HL-60 (cell line): ENCODE data around the gene ST6GAL1.
A peak's percentile ranks its signal among the peaks of the same experiment; 100 is the strongest.

ENCODE experiments used
- GABPA ChIP-seq: IDR thresholded peaks from 2 replicates; pipeline ENCODE4 v1.6.1; 2012; ENCODE audit warnings: low read depth
- POLR2AphosphoS5 ChIP-seq: IDR thresholded peaks from 2 replicates; pipeline ENCODE4 v1.6.1; 2012; ENCODE audit warnings: low read depth
- SPI1 ChIP-seq: IDR thresholded peaks from 2 replicates; pipeline ENCODE4 v1.6.1; 2012; ENCODE audit warnings: low read depth, mild to moderate bottlenecking, borderline replicate concordance
- TF ChIP-seq, protein P1 (sequence below): IDR thresholded peaks from one replicate; pipeline ENCODE4 v1.5.1; 2011; ENCODE audit warnings: low read length, control low read depth, inconsistent platforms; ENCODE audit not compliant: insufficient read depth
- TF ChIP-seq, protein P2 (sequence below): IDR thresholded peaks from 2 replicates; pipeline ENCODE4 v1.6.1; 2012; ENCODE audit warnings: low read depth; ENCODE audit not compliant: insufficient replicate concordance

DNA sequence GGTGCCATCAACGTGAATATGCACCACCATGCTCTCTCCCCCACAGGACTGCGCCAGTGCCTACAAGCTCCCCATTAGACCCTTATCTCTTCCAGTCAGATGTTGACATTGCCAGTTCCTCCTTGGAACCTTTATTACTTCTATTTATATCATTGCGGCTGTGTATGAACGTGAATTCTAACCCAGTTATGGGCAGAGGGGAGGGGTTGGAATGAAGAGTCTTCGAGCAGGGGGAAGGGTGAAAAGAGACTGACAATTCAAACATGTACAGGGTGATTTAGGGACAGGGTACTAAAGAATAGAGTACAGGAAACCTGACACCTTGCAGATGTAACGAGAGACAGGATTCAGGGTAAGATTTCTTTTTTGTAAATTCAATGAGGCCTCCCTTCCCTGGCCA is 41.8 kb upstream of the ST6GAL1 start:
- TF ChIP-seq, protein P1, sequence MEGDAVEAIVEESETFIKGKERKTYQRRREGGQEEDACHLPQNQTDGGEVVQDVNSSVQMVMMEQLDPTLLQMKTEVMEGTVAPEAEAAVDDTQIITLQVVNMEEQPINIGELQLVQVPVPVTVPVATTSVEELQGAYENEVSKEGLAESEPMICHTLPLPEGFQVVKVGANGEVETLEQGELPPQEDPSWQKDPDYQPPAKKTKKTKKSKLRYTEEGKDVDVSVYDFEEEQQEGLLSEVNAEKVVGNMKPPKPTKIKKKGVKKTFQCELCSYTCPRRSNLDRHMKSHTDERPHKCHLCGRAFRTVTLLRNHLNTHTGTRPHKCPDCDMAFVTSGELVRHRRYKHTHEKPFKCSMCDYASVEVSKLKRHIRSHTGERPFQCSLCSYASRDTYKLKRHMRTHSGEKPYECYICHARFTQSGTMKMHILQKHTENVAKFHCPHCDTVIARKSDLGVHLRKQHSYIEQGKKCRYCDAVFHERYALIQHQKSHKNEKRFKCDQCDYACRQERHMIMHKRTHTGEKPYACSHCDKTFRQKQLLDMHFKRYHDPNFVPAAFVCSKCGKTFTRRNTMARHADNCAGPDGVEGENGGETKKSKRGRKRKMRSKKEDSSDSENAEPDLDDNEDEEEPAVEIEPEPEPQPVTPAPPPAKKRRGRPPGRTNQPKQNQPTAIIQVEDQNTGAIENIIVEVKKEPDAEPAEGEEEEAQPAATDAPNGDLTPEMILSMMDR: no peak
- TF ChIP-seq GABPA (no peak), POLR2AphosphoS5 (no peak), SPI1 (peak; percentile 15; the same call in 1 of the 2 replicates)
- TF ChIP-seq, protein P2, sequence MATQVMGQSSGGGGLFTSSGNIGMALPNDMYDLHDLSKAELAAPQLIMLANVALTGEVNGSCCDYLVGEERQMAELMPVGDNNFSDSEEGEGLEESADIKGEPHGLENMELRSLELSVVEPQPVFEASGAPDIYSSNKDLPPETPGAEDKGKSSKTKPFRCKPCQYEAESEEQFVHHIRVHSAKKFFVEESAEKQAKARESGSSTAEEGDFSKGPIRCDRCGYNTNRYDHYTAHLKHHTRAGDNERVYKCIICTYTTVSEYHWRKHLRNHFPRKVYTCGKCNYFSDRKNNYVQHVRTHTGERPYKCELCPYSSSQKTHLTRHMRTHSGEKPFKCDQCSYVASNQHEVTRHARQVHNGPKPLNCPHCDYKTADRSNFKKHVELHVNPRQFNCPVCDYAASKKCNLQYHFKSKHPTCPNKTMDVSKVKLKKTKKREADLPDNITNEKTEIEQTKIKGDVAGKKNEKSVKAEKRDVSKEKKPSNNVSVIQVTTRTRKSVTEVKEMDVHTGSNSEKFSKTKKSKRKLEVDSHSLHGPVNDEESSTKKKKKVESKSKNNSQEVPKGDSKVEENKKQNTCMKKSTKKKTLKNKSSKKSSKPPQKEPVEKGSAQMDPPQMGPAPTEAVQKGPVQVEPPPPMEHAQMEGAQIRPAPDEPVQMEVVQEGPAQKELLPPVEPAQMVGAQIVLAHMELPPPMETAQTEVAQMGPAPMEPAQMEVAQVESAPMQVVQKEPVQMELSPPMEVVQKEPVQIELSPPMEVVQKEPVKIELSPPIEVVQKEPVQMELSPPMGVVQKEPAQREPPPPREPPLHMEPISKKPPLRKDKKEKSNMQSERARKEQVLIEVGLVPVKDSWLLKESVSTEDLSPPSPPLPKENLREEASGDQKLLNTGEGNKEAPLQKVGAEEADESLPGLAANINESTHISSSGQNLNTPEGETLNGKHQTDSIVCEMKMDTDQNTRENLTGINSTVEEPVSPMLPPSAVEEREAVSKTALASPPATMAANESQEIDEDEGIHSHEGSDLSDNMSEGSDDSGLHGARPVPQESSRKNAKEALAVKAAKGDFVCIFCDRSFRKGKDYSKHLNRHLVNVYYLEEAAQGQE: no peak
